Esophagus squamous epithelium (tissue), 5 donors: ENCODE results near the gene ATP7A. TPM values are rescaled to one million over a fixed set of nuclear protein-coding genes. Genes with fewer than 3 reads are reported as not detected.
A peak's percentile ranks its signal among the peaks of the same experiment; 100 is the strongest.
"Not testable (repeated sequence)": the region's sequence is repeated elsewhere in the genome, so short reads cannot be mapped to it uniquely, and the experiment has no call there.

ENCODE experiments used
- DNase-seq: peaks from one replicate; lab custom pipeline; 2025; lab: John Stamatoyannopoulos, UW
- H3K27ac ChIP-seq, 4 donors: fragments of 200-600 bp; sonication (generic); one replicate each; pipeline ENCODE4 v1.5.1; 2016 to 2019; ENCODE audit warnings: mild to moderate bottlenecking in 1 of 4
- H3K27me3 ChIP-seq, 4 donors: fragments of 200-600 bp; sonication (generic); 1 replicate in 3 of 4; 2 replicates in 1 of 4; pipeline versions ENCODE4 v1.5.1 to v1.6.0; 2017 to 2021; ENCODE audit warnings: antibody characterized with exemption in 1 of 4
- H3K36me3 ChIP-seq, 3 donors: fragments of 200-600 bp; sonication (generic); one replicate each; pipeline ENCODE4 v1.5.1; 2016 to 2019
- H3K4me1 ChIP-seq, 3 donors: fragments of 200-600 bp; sonication (generic); one replicate each; pipeline ENCODE4 v1.5.1; 2017 to 2019
- H3K4me3 ChIP-seq, 4 donors: fragments of 200-600 bp; sonication (generic); 1 replicate in 3 of 4; 2 replicates in 1 of 4; pipeline ENCODE4 v1.5.1; 2016 to 2019; ENCODE audit warnings: mild to moderate bottlenecking in 2 of 4, moderate library complexity in 1 of 4
- H3K9me3 ChIP-seq, 3 donors: fragments of 200-600 bp; sonication (generic); one replicate each; pipeline ENCODE4 v1.5.1; 2016 to 2019
- CTCF ChIP-seq, 6 experiments: fragments of 450-650 bp in 4 of 6; fragments of 200-600 bp in 2 of 6; sonication (generic) in 2 of 6; IDR thresholded peaks; one replicate each; pipeline ENCODE4 v1.5.1; 2016 to 2019; ENCODE audit warnings: antibody characterized with exemption in 6 of 6, mild to moderate bottlenecking in 4 of 6, moderate library complexity in 4 of 6
- POLR2A ChIP-seq, 4 donors: fragments of 450-650 bp; IDR thresholded peaks; one replicate each; pipeline ENCODE4 v1.6.1; 2017; ENCODE audit warnings: antibody characterized with exemption in 4 of 4, mild to moderate bottlenecking in 4 of 4, moderate library complexity in 3 of 4
- WGBS, 2 donors: methylation state at CpG; one replicate each; pipeline ENCODE4 v1.1.5; 2018; 5-methylcytosine and 5-hydroxymethylcytosine counted together
- intact Hi-C: fragments of 100-400 bp; cut with DNase I; formaldehyde crosslinking; loops from one replicate; pipeline ENCODE4 v1.15.0; 2022
- total RNA-seq, 4 donors: library from RNA; depleted of rRNA; stranded (reverse); fragments of >200 nt; gene quantifications; one replicate each; pipeline ENCODE4 v1.1.0, GENCODE V29; 2016
- donor health status: DM: yes; HTN: yes; CAD: no.

ATP7A gene
- total RNA-seq, 4 donors from 2014 or later: 9.4 to 14.7 (median 11.1) TPM

- no peaks in the 10 kb centered on the region for H3K36me3 ChIP-seq
- intact Hi-C loops: no loop called here
- TF ChIP-seq POLR2A (IDR thresholded peaks at IDR 0.05): no peak
- TF ChIP-seq CTCF (IDR thresholded peaks at IDR 0.05): no peak
- no peak for DNase-seq
- WGBS, 2 donors: 78 to 89% methylated on average over 4 of the region's 4 CpGs
- no peaks in the 10 kb centered on the region for H3K27me3 ChIP-seq
- H3K27ac ChIP-seq: no peak overlapping the region
- H3K9me3 ChIP-seq: no peaks in the 10 kb centered on the region
- peaks cover 0 to 45% (median 0%) of the 10 kb centered on the region in 3 donors for H3K4me1 ChIP-seq
- no peak overlapping the region for H3K4me3 ChIP-seq
Observed at GRCh38 chrX:77938083-77938680, 27.7 kb downstream of the ATP7A start.

GRCh38 chrX:77945031-77945430, 34.5 kb downstream of the ATP7A start:
- 92 to 98% methylated on average over 6 of the region's 6 CpGs for WGBS, 2 donors
- H3K9me3 ChIP-seq, DNase-seq, H3K4me3 ChIP-seq, H3K27ac ChIP-seq, H3K36me3 ChIP-seq, H3K27me3 ChIP-seq, intact Hi-C loops: not testable (repeated sequence)
- peaks cover 0 to 19% (median 0%) of the 10 kb centered on the region in 3 donors for H3K4me1 ChIP-seq

GRCh38 chrX:77945910-77946545, 35.5 kb downstream of the ATP7A start:
- no peaks in the 10 kb centered on the region for H3K27me3 ChIP-seq
- DNase-seq: no peak
- intact Hi-C loops: no loop called here
- peaks cover 0 to 22% (median 0%) of the 10 kb centered on the region in 3 donors for H3K4me1 ChIP-seq
- no peaks in the 10 kb centered on the region for H3K9me3 ChIP-seq
- TF ChIP-seq CTCF (IDR thresholded peaks at IDR 0.05) (no peak), POLR2A (IDR thresholded peaks at IDR 0.05) (no peak)
- H3K36me3 ChIP-seq: no peaks in the 10 kb centered on the region
- 55 to 71% methylated on average over 7 of the region's 7 CpGs for WGBS, 2 donors
- H3K27ac ChIP-seq: no peak overlapping the region
- H3K4me3 ChIP-seq: no peak overlapping the region

- no peak overlapping the region for H3K4me3 ChIP-seq
- no peak for TF ChIP-seq CTCF (IDR thresholded peaks at IDR 0.05)
- no peak for TF ChIP-seq POLR2A (IDR thresholded peaks at IDR 0.05)
- H3K4me1 ChIP-seq: peaks cover 0 to 22% (median 0%) of the 10 kb centered on the region in 3 donors
- no peaks in the 10 kb centered on the region for H3K9me3 ChIP-seq
- H3K27ac ChIP-seq: no peak overlapping the region
- intact Hi-C loops: no loop called here
- no peaks in the 10 kb centered on the region for H3K27me3 ChIP-seq
- no peaks in the 10 kb centered on the region for H3K36me3 ChIP-seq
- no peak for DNase-seq
- WGBS, 2 donors: 72 to 91% methylated on average over 2 of the region's 2 CpGs
Observed at GRCh38 chrX:77946571-77946970, 36.1 kb downstream of the ATP7A start.

- intact Hi-C loops: no loop called here
- H3K27ac ChIP-seq: peak overlapping the region in 2 of 4 donors; percentile 25 to 30
- H3K9me3 ChIP-seq: no peaks in the 10 kb centered on the region
- H3K36me3 ChIP-seq: no peaks in the 10 kb centered on the region
- WGBS, 2 donors: 60 to 63% methylated on average over 2 of the region's 2 CpGs
- DNase-seq: no peak
- no peak for TF ChIP-seq POLR2A (IDR thresholded peaks at IDR 0.05)
- TF ChIP-seq CTCF (IDR thresholded peaks at IDR 0.05): no peak
- H3K4me1 ChIP-seq: peaks cover 0 to 26% (median 0%) of the 10 kb centered on the region in 3 donors
- no peaks in the 10 kb centered on the region for H3K27me3 ChIP-seq
- no peak overlapping the region for H3K4me3 ChIP-seq
Observed at GRCh38 chrX:77949840-77950239, 39.3 kb downstream of the ATP7A start.
